GM23248 (cell line): ENCODE measurements around the gene FAM20C. TPM values are rescaled to one million over a fixed set of nuclear protein-coding genes. Genes with fewer than 3 reads are reported as not detected.
A peak's percentile ranks its signal among the peaks of the same experiment; 100 is the strongest.

Source experiments
- DNase-seq: peaks from one replicate; pipeline ENCODE4 v3.0.0-alpha.2; 2015
- H2AFZ ChIP-seq: fragments of 200-600 bp; sonication (generic); 2 replicates; pipeline ENCODE4 v1.6.1; 2016; ENCODE audit warnings: antibody characterized with exemption
- H3F3A ChIP-seq: fragments of 200-600 bp; sonication (generic); 2 replicates; pipeline ENCODE4 v1.6.1; 2016; ENCODE audit warnings: mild to moderate bottlenecking, antibody characterized with exemption, mixed run types; ENCODE audit not compliant: insufficient read depth
- H3K27ac ChIP-seq: fragments of 200-600 bp; sonication (generic); 2 replicates; pipeline ENCODE4 v1.5.1; 2016; ENCODE audit warnings: mild to moderate bottlenecking
- H3K27me3 ChIP-seq: fragments of 200-600 bp; sonication (generic); replicated peaks from 2 replicates; pipeline ENCODE4 v1.6.1; 2016; ENCODE audit warnings: mild to moderate bottlenecking; ENCODE audit not compliant: insufficient read depth
- H3K36me3 ChIP-seq: fragments of 200-600 bp; sonication (generic); 2 replicates; pipeline ENCODE4 v1.6.1; 2016; ENCODE audit warnings: low read depth, mild to moderate bottlenecking
- H3K4me1 ChIP-seq: fragments of 200-600 bp; sonication (generic); 2 replicates; pipeline ENCODE4 v1.6.1; 2016; ENCODE audit warnings: mild to moderate bottlenecking; ENCODE audit not compliant: insufficient read depth
- H3K4me2 ChIP-seq: fragments of 200-600 bp; sonication (generic); one replicate; pipeline ENCODE4 v1.6.1; 2016; ENCODE audit warnings: mild to moderate bottlenecking; ENCODE audit not compliant: unreplicated experiment
- H3K4me3 ChIP-seq: fragments of 200-600 bp; sonication (generic); 2 replicates; pipeline ENCODE4 v1.5.1; 2016; ENCODE audit warnings: mild to moderate bottlenecking
- H3K79me2 ChIP-seq: fragments of 200-600 bp; sonication (generic); 2 replicates; pipeline ENCODE4 v1.6.1; 2016; ENCODE audit warnings: mild to moderate bottlenecking; ENCODE audit not compliant: insufficient read depth
- H3K9ac ChIP-seq: fragments of 200-600 bp; sonication (generic); 2 replicates; pipeline ENCODE4 v1.6.1; 2016; ENCODE audit warnings: mild to moderate bottlenecking
- H3K9me2 ChIP-seq: fragments of 200-600 bp; sonication (generic); 2 replicates; pipeline ENCODE4 v1.6.1; 2016; ENCODE audit warnings: mixed run types, mild to moderate bottlenecking, moderate library complexity; ENCODE audit not compliant: insufficient read depth
- H3K9me3 ChIP-seq: fragments of 200-600 bp; sonication (generic); one replicate; pipeline ENCODE4 v1.6.1; 2017; ENCODE audit warnings: low read depth
- H4K20me1 ChIP-seq: fragments of 200-600 bp; sonication (generic); 2 replicates; pipeline ENCODE4 v1.6.0; 2016; ENCODE audit not compliant: insufficient read depth
- EZH2 ChIP-seq: fragments of 200-600 bp; sonication (generic); IDR thresholded peaks from 2 replicates; pipeline ENCODE4 v1.6.1; 2018; ENCODE audit warnings: antibody characterized with exemption, mild to moderate bottlenecking; ENCODE audit not compliant: insufficient read depth, poor library complexity, severe bottlenecking
- EZH2phosphoT487 ChIP-seq: fragments of 200-600 bp; sonication (generic); IDR thresholded peaks from 2 replicates; pipeline ENCODE4 v1.6.1; 2018; ENCODE audit warnings: antibody characterized with exemption, moderate library complexity, mild to moderate bottlenecking, low read depth; ENCODE audit not compliant: insufficient read depth
- WGBS, 2 experiments: methylation state at CpG; one replicate each; pipeline ENCODE4 v1.1.6; 2015 to 2017; ENCODE audit warnings: low lambda C conversion rate in 2 of 2, low coverage in 1 of 2; ENCODE audit errors: missing lambda C conversion rate in 2 of 2; 5-methylcytosine and 5-hydroxymethylcytosine counted together
- in situ Hi-C: fragments of 300-500 bp; cut with MboI; formaldehyde crosslinking; loops from 2 replicates; pipeline ENCODE4 v1.15.0; 2020
- polyA plus RNA-seq: library from polyadenylated mRNA; unstranded; fragments of >200 nt; fragmentation: Nextera tagmentation; extraction: Ambion mirVana; gene quantifications from 2 replicates; pipeline ENCODE4 v1.2.1, GENCODE V29; 2016
- total RNA-seq: library from RNA; depleted of rRNA; stranded (reverse); fragments of >200 nt; shearing (Covaris generic); gene quantifications from 2 replicates; pipeline ENCODE4 v1.2.3, GENCODE V29; 2014

The FAM20C gene
- total and polyA plus RNA-seq, 2 experiments from 2014 or later, result 13.5 to 63.8 TPM

DNA sequence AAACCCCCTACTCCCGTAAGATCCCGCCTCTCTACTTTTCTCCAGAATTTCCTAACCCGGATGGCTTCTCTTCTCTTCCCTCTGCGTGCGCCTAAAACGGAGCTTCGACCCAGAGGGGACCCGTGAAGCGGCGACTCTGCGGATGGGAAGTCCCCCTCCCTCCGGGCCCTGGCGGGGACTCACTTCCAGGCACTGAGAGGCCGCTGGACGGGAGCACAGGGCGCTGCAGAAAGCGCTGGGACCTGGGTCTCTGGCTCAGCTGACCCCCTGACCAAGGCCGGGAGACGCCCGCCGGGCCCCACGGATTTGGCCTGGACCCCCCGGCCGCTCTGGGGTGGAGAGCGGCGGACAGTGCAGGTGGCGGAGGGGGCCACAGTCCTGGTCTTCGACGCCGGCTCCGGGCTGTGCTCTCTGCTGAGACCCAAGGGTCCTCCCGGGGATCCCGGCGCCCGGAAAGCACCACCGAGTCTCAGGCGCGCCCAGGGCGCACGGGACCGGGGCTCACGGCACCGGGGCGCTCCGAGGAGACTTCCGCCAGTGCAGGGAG, 96.9 kb downstream of the FAM20C start:
- WGBS, 2 experiments, result 6 to 10% methylated on average over 30 to 37 of the region's 46 CpGs
- no peak for TF ChIP-seq EZH2phosphoT487
- peak; percentile 61 for TF ChIP-seq EZH2
- H3K27me3 ChIP-seq, result peaks cover 72% of the 10 kb centered on the region
- H3K4me1 ChIP-seq, result no peaks in the 10 kb centered on the region
- no peaks in the 10 kb centered on the region for H4K20me1 ChIP-seq
- no peaks in the 10 kb centered on the region for H3F3A ChIP-seq
- no peak overlapping the region for H3K9ac ChIP-seq
- H3K9me2 ChIP-seq, result no peaks in the 10 kb centered on the region
- no peaks in the 10 kb centered on the region for H3K79me2 ChIP-seq
- H3K4me2 ChIP-seq, result no peak overlapping the region
- H3K9me3 ChIP-seq, result no peaks in the 10 kb centered on the region
- H3K4me3 ChIP-seq, result no peak overlapping the region
- H3K27ac ChIP-seq, result no peak overlapping the region
- no peak for DNase-seq
- H3K36me3 ChIP-seq, result no peaks in the 10 kb centered on the region
- in situ Hi-C loops, result no loop called here
- H2AFZ ChIP-seq, result no peak overlapping the region

DNA sequence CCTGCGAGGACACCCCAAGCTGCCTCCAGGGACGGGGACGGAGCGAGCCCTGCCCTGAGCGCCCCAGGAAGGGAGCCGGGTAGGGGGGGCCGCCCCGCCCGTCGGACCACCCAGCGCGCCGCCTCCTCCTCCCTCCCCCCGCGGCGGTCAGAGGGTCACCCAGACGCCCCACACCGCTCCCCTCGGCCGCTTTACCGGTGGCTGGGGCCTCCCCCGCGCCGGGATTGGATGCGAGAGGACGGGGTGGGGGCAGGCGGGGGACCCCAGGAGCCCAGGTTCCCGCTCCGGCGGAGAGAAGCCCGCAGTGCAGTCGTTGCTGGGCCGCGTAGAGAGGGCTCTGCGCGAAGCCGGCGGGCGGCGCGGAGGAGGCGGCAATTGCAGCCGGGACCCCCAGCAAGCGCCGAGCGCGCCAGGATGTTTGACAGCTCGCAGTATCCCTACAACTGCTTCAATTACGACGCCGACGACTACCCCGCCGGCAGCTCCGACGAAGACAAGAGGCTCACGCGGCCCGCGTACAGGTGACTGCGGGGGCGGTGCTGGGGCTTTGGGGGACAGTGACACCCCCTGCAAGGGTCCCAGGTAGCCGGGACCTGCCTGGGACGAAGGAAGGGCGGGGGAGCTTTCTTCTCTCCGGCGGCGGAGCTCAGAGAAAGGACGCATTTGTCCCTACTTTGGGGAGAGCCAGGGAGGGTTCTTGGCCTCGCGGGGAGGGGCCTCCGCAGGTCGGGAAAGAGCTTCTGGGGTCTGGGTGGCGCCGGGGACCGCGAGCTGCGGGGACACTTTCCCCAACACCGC, 97.6 kb downstream of the FAM20C start, which contains the start of gene FOXL3:
Gene FOXL3 (plus strand): TSS at position 415 of the 798 bp plus-strand sequence. CDS start 0 bp downstream, at position 415.
- no peaks in the 10 kb centered on the region for H3F3A ChIP-seq
- H3K4me1 ChIP-seq, result no peaks in the 10 kb centered on the region
- H3K79me2 ChIP-seq, result no peaks in the 10 kb centered on the region
- H2AFZ ChIP-seq, result no peak within 1 kb of the TSS
- H3K27me3 ChIP-seq, result peaks cover 71% of the 10 kb centered on the region
- H3K36me3 ChIP-seq, result no peaks in the 10 kb centered on the region
- DNase-seq, result no peak
- in situ Hi-C loops, result no loop called here
- no peak within 1 kb of the TSS for H3K4me2 ChIP-seq
- H3K9me2 ChIP-seq, result no peaks in the 10 kb centered on the region
- no peaks in the 10 kb centered on the region for H3K9me3 ChIP-seq
- no peak within 1 kb of the TSS for H3K27ac ChIP-seq
- no peak within 1 kb of the TSS for H3K9ac ChIP-seq
- no peak within 1 kb of the TSS for H3K4me3 ChIP-seq
- WGBS, 2 experiments, result 4% methylated on average over 54 to 57 of the region's 79 CpGs
- TF ChIP-seq EZH2phosphoT487 (0 out of 2 replicates have a peak, but pooled peaks have one; percentile 8), EZH2 (peak; percentile 45)
- no peaks in the 10 kb centered on the region for H4K20me1 ChIP-seq

DNA sequence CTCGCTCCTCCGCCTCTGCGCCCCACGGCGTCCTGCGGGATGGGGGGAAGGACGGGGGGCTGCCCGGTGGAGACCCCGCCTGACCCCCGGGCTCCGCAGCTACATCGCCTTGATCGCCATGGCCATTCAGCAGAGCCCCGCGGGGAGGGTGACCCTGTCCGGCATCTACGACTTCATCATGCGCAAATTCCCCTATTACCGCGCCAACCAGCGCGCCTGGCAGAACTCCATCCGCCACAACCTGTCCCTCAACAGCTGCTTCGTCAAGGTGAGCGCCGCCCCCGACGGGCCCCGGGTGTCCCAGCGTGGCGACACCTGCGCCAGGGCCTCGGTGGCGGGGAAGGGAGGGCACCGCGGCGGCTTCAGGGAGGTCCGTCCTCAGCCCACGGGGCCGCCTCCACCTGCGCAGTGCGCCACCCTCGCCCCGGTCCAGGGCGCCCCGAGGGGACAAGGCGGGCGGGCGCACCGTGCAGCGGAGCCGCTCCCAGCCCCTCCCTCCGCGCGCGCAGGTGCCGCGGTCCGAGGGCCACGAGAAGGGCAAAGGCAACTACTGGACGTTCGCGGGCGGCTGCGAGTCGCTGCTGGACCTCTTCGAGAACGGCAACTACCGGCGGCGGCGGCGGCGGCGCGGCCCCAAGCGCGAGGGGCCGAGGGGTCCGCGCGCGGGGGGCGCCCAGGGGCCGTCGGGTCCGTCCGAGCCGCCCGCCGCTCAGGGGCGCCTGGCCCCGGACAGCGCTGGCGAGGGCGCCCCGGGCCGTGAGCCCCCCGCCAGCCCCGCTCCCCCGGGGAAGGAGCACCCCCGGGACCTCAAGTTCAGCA, 98.4 kb downstream of the FAM20C start:
- 4 to 10% methylated on average over 29 to 86 of the region's 102 CpGs for WGBS, 2 experiments
- Histone ChIP-seq H3K27ac (no peak overlapping the region), H4K20me1 (no peaks in the 10 kb centered on the region), H3K36me3 (no peaks in the 10 kb centered on the region), H3K9ac (no peak overlapping the region), H3K4me2 (no peak overlapping the region), H3K4me3 (no peak overlapping the region), H3F3A (no peaks in the 10 kb centered on the region), H3K9me3 (no peaks in the 10 kb centered on the region), H3K4me1 (no peaks in the 10 kb centered on the region), H3K27me3 (peaks cover 69% of the 10 kb centered on the region), H2AFZ (no peak overlapping the region), H3K79me2 (no peaks in the 10 kb centered on the region), H3K9me2 (no peaks in the 10 kb centered on the region)
- no peak for DNase-seq
- TF ChIP-seq EZH2, result no peak
- TF ChIP-seq EZH2phosphoT487, result 0 out of 2 replicates have a peak, but pooled peaks have one; percentile 21
- in situ Hi-C loops, result no loop called here

DNA sequence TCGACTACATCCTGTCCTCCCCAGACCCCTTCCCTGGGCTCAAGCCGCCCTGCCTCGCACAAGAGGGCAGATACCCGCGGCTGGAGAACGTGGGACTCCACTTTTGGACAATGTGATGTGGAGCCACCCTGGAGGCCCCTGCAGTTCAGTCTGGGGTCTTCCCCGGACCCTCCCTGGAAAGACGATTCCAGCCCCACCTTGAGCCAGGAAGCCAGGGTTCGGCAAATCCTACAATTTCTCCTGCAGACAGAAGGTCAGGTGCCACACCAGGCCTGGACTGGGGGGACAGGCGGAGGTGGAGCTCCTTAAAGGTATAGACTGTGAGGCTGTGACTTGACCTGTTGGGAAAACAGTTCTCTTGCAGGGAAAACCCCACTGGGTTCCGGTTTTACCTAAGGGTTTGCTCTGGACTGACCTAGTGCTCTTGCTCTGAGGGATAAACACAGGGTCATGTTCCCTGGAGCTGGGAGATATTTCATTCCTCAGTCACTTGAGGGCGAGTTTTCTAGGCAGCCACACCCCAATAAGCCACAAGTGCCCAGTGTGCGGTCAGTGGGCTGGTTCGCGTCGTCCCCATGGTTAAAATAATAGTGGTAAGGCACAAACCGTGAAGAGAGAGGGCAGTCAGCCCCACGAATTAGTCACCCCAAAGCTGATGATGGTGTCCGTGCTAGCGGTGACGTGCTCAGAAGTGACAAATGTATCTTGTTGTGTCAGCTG, 99.2 kb downstream of the FAM20C start:
- in situ Hi-C loops, result no loop called here
- no peak for DNase-seq
- 54 to 62% methylated on average over 21 of the region's 21 CpGs for WGBS, 2 experiments

More for the DNA sequence above, 99.2 kb downstream of the FAM20C start:
- Histone ChIP-seq H3K9me2 (no peaks in the 10 kb centered on the region), H3K79me2 (no peaks in the 10 kb centered on the region), H3F3A (no peaks in the 10 kb centered on the region), H3K4me1 (no peaks in the 10 kb centered on the region), H2AFZ (no peak overlapping the region), H3K4me2 (no peak overlapping the region), H3K4me3 (no peak overlapping the region), H3K27ac (no peak overlapping the region), H3K27me3 (peaks cover 69% of the 10 kb centered on the region), H3K9ac (no peak overlapping the region), H4K20me1 (no peaks in the 10 kb centered on the region), H3K36me3 (no peaks in the 10 kb centered on the region), H3K9me3 (no peaks in the 10 kb centered on the region)
- no peak for TF ChIP-seq EZH2phosphoT487
- peak; percentile 44 for TF ChIP-seq EZH2
